HG03108 (cell line): ENCODE data around the gene DSEL.

Experiments
- ATAC-seq: cut with Tn5 transposase; IDR thresholded peaks from one replicate; pipeline ENCODE4 v1.9.1; 2021; ENCODE audit warnings: moderate library complexity; ENCODE audit not compliant: unreplicated experiment

Gene DSEL

GRCh38 chr18:67516539-67517443 is at the start of gene DSEL:
Gene DSEL (minus strand): TSS chr18:67516720. CDS start chr18:67514608, 2,112 bp downstream.
- ATAC-seq, result peak; percentile 96

GRCh38 chr18:67553437-67553836 is 36.9 kb upstream of the DSEL start:
- no peak for ATAC-seq

GRCh38 chr18:67550872-67551520 is 34.5 kb upstream of the DSEL start:
- ATAC-seq, result no peak

GRCh38 chr18:67549946-67550345 is 33.4 kb upstream of the DSEL start:
- ATAC-seq, result no peak

GRCh38 chr18:67545681-67546080 is 29.2 kb upstream of the DSEL start:
- no peak for ATAC-seq

GRCh38 chr18:67540559-67540958 is 24.0 kb upstream of the DSEL start:
- no peak for ATAC-seq

GRCh38 chr18:67531929-67532328 is 15.4 kb upstream of the DSEL start:
- no peak for ATAC-seq

GRCh38 chr18:67525328-67526099 is 9.0 kb upstream of the DSEL start:
- no peak for ATAC-seq

- no peak for ATAC-seq
Measured at GRCh38 chr18:67520351-67520921, 3.9 kb upstream of the DSEL start.

- no peak for ATAC-seq
Measured at GRCh38 chr18:67519592-67519991, 3.1 kb upstream of the DSEL start.

- ATAC-seq, result no peak
Measured at GRCh38 chr18:67518566-67518965, 2.0 kb upstream of the DSEL start.

GRCh38 chr18:67517444-67517765 is 885 bp upstream of the DSEL start:
- ATAC-seq, result no peak

GRCh38 chr18:67515942-67516538 is 480 bp downstream of the DSEL start:
- peak; percentile 27 for ATAC-seq

- ATAC-seq, result no peak
Measured at GRCh38 chr18:67514901-67515540, 1.5 kb downstream of the DSEL start.

GRCh38 chr18:67514465-67514864 is 2.1 kb downstream of the DSEL start:
- no peak for ATAC-seq

- ATAC-seq, result no peak
Measured at GRCh38 chr18:67513280-67513679, 3.2 kb downstream of the DSEL start.

GRCh38 chr18:67511840-67512239 is 4.7 kb downstream of the DSEL start:
- ATAC-seq, result no peak

GRCh38 chr18:67510831-67511230 is 5.7 kb downstream of the DSEL start:
- no peak for ATAC-seq

GRCh38 chr18:67509741-67510391 is 6.7 kb downstream of the DSEL start:
- no peak for ATAC-seq

GRCh38 chr18:67508146-67508545 is 8.4 kb downstream of the DSEL start:
- ATAC-seq, result no peak
